Esophagus (tissue), 2 donors: ENCODE results near the gene RASIP1. TPM values are rescaled to one million over a fixed set of nuclear protein-coding genes. Genes with fewer than 3 reads are reported as not detected.
"Not testable (repeated sequence)": the region's sequence is repeated elsewhere in the genome, so short reads cannot be mapped to it uniquely, and the experiment has no call there.

ENCODE experiments used
- H3K27ac ChIP-seq, 2 donors: one replicate each; pipeline ENCODE4 v1.5.1; 2013; ENCODE audit warnings: low read depth in 2 of 2, mild to moderate bottlenecking in 2 of 2, inconsistent platforms in 1 of 2, low read length in 1 of 2, moderate library complexity in 1 of 2
- H3K27me3 ChIP-seq, 2 donors: one replicate each; pipeline ENCODE4 v1.6.1; 2013; ENCODE audit warnings: low read length in 2 of 2, control low read depth in 1 of 2, mild to moderate bottlenecking in 1 of 2; ENCODE audit not compliant: insufficient read depth in 2 of 2, control insufficient read depth in 1 of 2
- H3K36me3 ChIP-seq, 2 donors: one replicate each; pipeline ENCODE4 v1.6.1; 2013; ENCODE audit warnings: low read length in 1 of 2; ENCODE audit not compliant: control insufficient read depth in 2 of 2, insufficient read depth in 2 of 2
- H3K4me1 ChIP-seq, 2 donors: one replicate each; pipeline ENCODE4 v1.6.1; 2013; ENCODE audit warnings: low read length in 1 of 2; ENCODE audit not compliant: control insufficient read depth in 2 of 2, insufficient read depth in 2 of 2
- H3K4me3 ChIP-seq, 2 donors: one replicate each; pipeline ENCODE4 v1.5.1; 2013; ENCODE audit warnings: low read length in 2 of 2, mild to moderate bottlenecking in 2 of 2, low read depth in 1 of 2, moderate library complexity in 1 of 2
- H3K9me3 ChIP-seq, 2 donors: one replicate each; pipeline ENCODE4 v1.6.1; 2013; ENCODE audit warnings: mild to moderate bottlenecking in 2 of 2, low read depth in 1 of 2, low read length in 1 of 2, moderate library complexity in 1 of 2; ENCODE audit not compliant: control insufficient read depth in 2 of 2, insufficient read depth in 1 of 2
- WGBS, 2 donors: extraction: QIAGEN DNeasy Blood & Tissue Kit; methylation state at CpG; one replicate each; pipeline ENCODE4 v1.1.7; 2013; 5-methylcytosine and 5-hydroxymethylcytosine counted together
- polyA plus RNA-seq, 2 donors: library from polyadenylated mRNA; stranded (reverse); fragments of 200-250 nt; gene quantifications; one replicate each; pipeline ENCODE4 v1.2.3, GENCODE V29; 2013
- donor health status: healthy with polysubstance abuse.
- donor health status: Bipolar disorder and iron deficiency.

RASIP1 gene
- polyA plus RNA-seq, 2 donors: 7.0 to 11.4 TPM

GRCh38 chr19:48720251-48720612 is 20.2 kb downstream of the RASIP1 start:
- H3K9me3 ChIP-seq: no peaks in the 10 kb centered on the region
- H3K27ac ChIP-seq: peak overlapping the region; percentile 91 to 93
- H3K27me3 ChIP-seq: no peaks in the 10 kb centered on the region
- peaks cover 0 to 2% of the 10 kb centered on the region in 2 donors for H3K36me3 ChIP-seq
- H3K4me3 ChIP-seq: peak overlapping the region; percentile 48 to 61
- peaks cover 0 to 18% of the 10 kb centered on the region in 2 donors for H3K4me1 ChIP-seq
- WGBS, 2 donors: 27 to 29% methylated on average over 12 of the region's 12 CpGs

- H3K4me1 ChIP-seq: peaks cover 6 to 21% of the 10 kb centered on the region in 2 donors
Observed at GRCh38 chr19:48719263-48720171, 20.9 kb downstream of the RASIP1 start, which contains the start of gene MAMSTR. TSS of gene MAMSTR (minus strand) at chr19:48719725. CDS start at chr19:48719031, 694 bp downstream.

DNA sequence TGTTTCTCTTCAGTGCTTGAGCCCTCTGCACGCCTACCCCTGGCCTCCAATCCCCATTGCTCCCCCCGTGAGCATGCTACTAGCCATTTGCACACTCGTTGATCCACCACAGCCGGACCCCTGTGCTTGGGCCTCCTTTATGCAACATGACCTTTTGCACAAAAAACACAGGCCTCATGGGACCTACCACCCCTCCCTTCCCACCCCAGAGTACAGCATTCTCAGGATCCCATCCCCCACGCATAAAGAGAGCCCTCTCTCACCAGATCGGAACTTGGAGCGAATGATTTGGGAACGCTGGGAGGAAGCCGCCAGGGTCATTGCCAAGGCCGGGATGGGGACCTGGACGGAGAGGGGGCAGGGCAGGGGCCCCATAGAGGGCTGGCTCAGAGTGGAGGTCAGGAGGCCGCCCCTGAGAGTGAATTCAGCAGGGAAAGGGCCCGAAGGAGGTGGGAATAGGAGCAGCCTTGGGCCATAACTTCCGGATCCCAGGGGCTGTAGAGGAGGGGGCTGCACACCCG is 21.6 kb downstream of the RASIP1 start:
- Histone ChIP-seq H3K4me3 (no peak overlapping the region), H3K27ac (no peak overlapping the region)
- WGBS, 2 donors: 62 to 69% methylated on average over 15 of the region's 15 CpGs

More at GRCh38 chr19:48719263-48720171, 20.9 kb downstream of the RASIP1 start, which contains the start of gene MAMSTR:
- H3K9me3 ChIP-seq: no peaks in the 10 kb centered on the region
- H3K36me3 ChIP-seq: peaks cover 0 to 2% of the 10 kb centered on the region in 2 donors
- 70 to 73% methylated on average over 32 to 33 of the region's 33 CpGs for WGBS, 2 donors
- H3K4me3 ChIP-seq: peak within 1 kb of the TSS; percentile 48 to 61
- H3K27me3 ChIP-seq: no peaks in the 10 kb centered on the region
- H3K27ac ChIP-seq: peak within 1 kb of the TSS; percentile 91 to 93

GRCh38 chr19:48718106-48718505 is 22.3 kb downstream of the RASIP1 start:
- H3K36me3 ChIP-seq, H3K27ac ChIP-seq, H3K9me3 ChIP-seq, H3K4me3 ChIP-seq, H3K27me3 ChIP-seq: not testable (repeated sequence)
- WGBS, 2 donors: 96% methylated on average over 12 to 13 of the region's 13 CpGs
- peaks cover 6 to 18% of the 10 kb centered on the region in 2 donors for H3K4me1 ChIP-seq

More for the DNA sequence above, 21.6 kb downstream of the RASIP1 start:
- Histone ChIP-seq H3K4me1 (peaks cover 6 to 16% of the 10 kb centered on the region in 2 donors), H3K36me3 (peaks cover 0 to 2% of the 10 kb centered on the region in 2 donors), H3K9me3 (no peaks in the 10 kb centered on the region), H3K27me3 (no peaks in the 10 kb centered on the region)

- H3K4me3 ChIP-seq: peak overlapping the region in 1 of 2 donors; percentile 11
- no peaks in the 10 kb centered on the region for H3K27me3 ChIP-seq
- H3K27ac ChIP-seq: peak overlapping the region; percentile 39 to 79
- peaks cover 8 to 22% of the 10 kb centered on the region in 2 donors for H3K4me1 ChIP-seq
- no peaks in the 10 kb centered on the region for H3K9me3 ChIP-seq
- H3K36me3 ChIP-seq: peaks cover 0 to 2% of the 10 kb centered on the region in 2 donors
- WGBS, 2 donors: 20% methylated on average over 15 to 24 of the region's 24 CpGs
Observed at GRCh38 chr19:48716562-48717291, 23.7 kb downstream of the RASIP1 start.

- peaks cover 8 to 22% of the 10 kb centered on the region in 2 donors for H3K4me1 ChIP-seq
- H3K27me3 ChIP-seq: no peaks in the 10 kb centered on the region
- WGBS, 2 donors: 34 to 57% methylated on average over 19 of the region's 19 CpGs
- H3K36me3 ChIP-seq: no peaks in the 10 kb centered on the region
- peak overlapping the region; percentile 79 to 94 for H3K27ac ChIP-seq
- peaks cover 0 to 2% of the 10 kb centered on the region in 2 donors for H3K9me3 ChIP-seq
- H3K4me3 ChIP-seq: peak overlapping the region in 1 of 2 donors; percentile 14
Observed at GRCh38 chr19:48715681-48716171, 24.7 kb downstream of the RASIP1 start.

DNA sequence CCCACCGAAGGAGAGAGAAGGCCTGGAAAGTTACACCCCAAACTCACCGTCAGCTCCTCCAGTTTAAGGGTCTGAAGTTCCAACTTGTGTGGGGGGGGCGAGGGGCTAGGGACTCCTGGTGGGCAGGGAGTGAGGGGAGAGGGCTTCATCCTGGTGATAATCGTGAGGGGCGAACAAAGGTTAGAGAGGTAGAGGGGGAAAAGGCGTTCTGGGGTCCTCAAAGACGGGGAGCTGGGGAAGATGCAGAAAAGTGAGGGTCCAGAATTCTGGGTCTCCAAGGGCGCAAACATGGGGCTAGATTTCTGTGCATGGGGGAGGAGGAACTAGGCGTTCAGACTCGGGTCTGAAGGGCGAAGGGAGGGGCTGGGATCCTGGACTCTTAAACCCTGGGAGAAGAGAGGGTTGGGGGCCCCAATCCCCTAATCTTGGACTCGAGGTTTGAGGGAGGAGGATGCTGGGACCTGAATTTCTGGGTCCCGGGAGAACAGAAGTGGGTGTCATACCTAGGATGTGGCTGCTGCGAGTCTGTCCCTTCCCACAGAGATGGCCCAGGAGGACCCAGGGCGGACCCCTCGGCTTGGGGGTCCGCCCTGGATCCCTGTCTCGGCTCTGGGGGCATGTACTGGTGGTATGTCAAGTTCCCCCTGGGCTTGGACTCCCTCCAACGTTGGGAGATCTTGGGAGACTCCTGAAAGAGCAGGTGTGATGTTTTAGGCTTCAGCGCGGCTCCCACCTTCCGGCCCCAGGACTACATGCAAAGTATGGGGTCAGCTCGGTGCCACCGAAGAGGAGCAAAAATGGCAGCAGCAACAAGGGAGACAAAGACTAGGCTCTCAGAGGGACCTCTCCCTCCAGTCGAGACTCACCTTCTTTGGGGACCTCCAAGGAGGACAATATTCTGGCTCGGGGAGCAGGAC is 25.4 kb downstream of the RASIP1 start:
- H3K27ac ChIP-seq: peak overlapping the region; percentile 79 to 94
- peaks cover 0 to 2% of the 10 kb centered on the region in 2 donors for H3K9me3 ChIP-seq
- peaks cover 8 to 22% of the 10 kb centered on the region in 2 donors for H3K4me1 ChIP-seq
- H3K27me3 ChIP-seq: no peaks in the 10 kb centered on the region
- peak overlapping the region; percentile 39 to 47 for H3K4me3 ChIP-seq
- 43 to 46% methylated on average over 26 of the region's 26 CpGs for WGBS, 2 donors
- H3K36me3 ChIP-seq: no peaks in the 10 kb centered on the region

- WGBS, 2 donors: 0 to 1% methylated on average over 66 to 67 of the region's 67 CpGs
- H3K4me1 ChIP-seq: peaks cover 8 to 22% of the 10 kb centered on the region in 2 donors
- no peaks in the 10 kb centered on the region for H3K27me3 ChIP-seq
- peak overlapping the region; percentile 58 to 65 for H3K4me3 ChIP-seq
- H3K27ac ChIP-seq: peak overlapping the region; percentile 79 to 94
- no peaks in the 10 kb centered on the region for H3K36me3 ChIP-seq
- peaks cover 0 to 2% of the 10 kb centered on the region in 2 donors for H3K9me3 ChIP-seq
Observed at GRCh38 chr19:48713864-48714755, 26.3 kb downstream of the RASIP1 start.
